ENCODE results near the gene ZEB2.

Gene ZEB2

GRCh38 chr2:144528108-144528507 lies 8.2 kb upstream of the ZEB2 start:
- Histone ChIP-seq H3K27ac (ENCODE audit: low read depth, low read length) (no peak overlapping the region), H3K27me3 (ENCODE audit: control insufficient read depth in 1 of 2, insufficient read depth in 2 of 2, low read length in 2 of 2) (no peaks in the 10 kb centered on the region), H3K9me3 (ENCODE audit: low read length) (no peaks in the 10 kb centered on the region), H3K36me3 (ENCODE audit: insufficient read depth, low read length) (no peaks in the 10 kb centered on the region), H3K9ac (ENCODE audit: low read length) (no peak overlapping the region), H3K4me1 (ENCODE audit: insufficient read depth, low read length) (no peaks in the 10 kb centered on the region), H3K4me3 (ENCODE audit: low read depth in 1 of 2, low read length in 2 of 2) (no peak overlapping the region)

- Histone ChIP-seq H3K27me3 (ENCODE audit: control insufficient read depth in 1 of 2, insufficient read depth in 2 of 2, low read length in 2 of 2) (peaks cover 6 to 9% of the 10 kb centered on the region in 2 donors), H3K9ac (ENCODE audit: low read length) (no peak overlapping the region), H3K36me3 (ENCODE audit: insufficient read depth, low read length) (no peaks in the 10 kb centered on the region), H3K4me3 (ENCODE audit: low read depth in 1 of 2, low read length in 2 of 2) (no peak overlapping the region), H3K9me3 (ENCODE audit: low read length) (no peaks in the 10 kb centered on the region), H3K4me1 (ENCODE audit: insufficient read depth, low read length) (no peaks in the 10 kb centered on the region), H3K27ac (ENCODE audit: low read depth, low read length) (no peak overlapping the region)
Measured at GRCh38 chr2:144526831-144527230, 6.9 kb upstream of the ZEB2 start.

GRCh38 chr2:144524118-144525009 lies 4.4 kb upstream of the ZEB2 start:
- no peaks in the 10 kb centered on the region for H3K4me1 ChIP-seq (ENCODE audit: insufficient read depth, low read length)
- peak overlapping the region; percentile 47 to 58 for H3K4me3 ChIP-seq (ENCODE audit: low read depth in 1 of 2, low read length in 2 of 2)
- no peaks in the 10 kb centered on the region for H3K36me3 ChIP-seq (ENCODE audit: insufficient read depth, low read length)
- no peaks in the 10 kb centered on the region for H3K9me3 ChIP-seq (ENCODE audit: low read length)
- H3K9ac ChIP-seq (ENCODE audit: low read length): no peak overlapping the region
- H3K27ac ChIP-seq (ENCODE audit: low read depth, low read length): peak overlapping the region; percentile 7
- H3K27me3 ChIP-seq (ENCODE audit: control insufficient read depth in 1 of 2, insufficient read depth in 2 of 2, low read length in 2 of 2): peaks cover 17 to 18% of the 10 kb centered on the region in 2 donors

GRCh38 chr2:144523596-144524117 lies 3.7 kb upstream of the ZEB2 start:
- peak overlapping the region; percentile 61 for H3K27ac ChIP-seq (ENCODE audit: low read depth, low read length)
- H3K9ac ChIP-seq (ENCODE audit: low read length): no peak overlapping the region
- no peaks in the 10 kb centered on the region for H3K9me3 ChIP-seq (ENCODE audit: low read length)
- peak overlapping the region; percentile 47 to 58 for H3K4me3 ChIP-seq (ENCODE audit: low read depth in 1 of 2, low read length in 2 of 2)
- peaks cover 24 to 26% of the 10 kb centered on the region in 2 donors for H3K27me3 ChIP-seq (ENCODE audit: control insufficient read depth in 1 of 2, insufficient read depth in 2 of 2, low read length in 2 of 2)
- H3K36me3 ChIP-seq (ENCODE audit: insufficient read depth, low read length): no peaks in the 10 kb centered on the region
- no peaks in the 10 kb centered on the region for H3K4me1 ChIP-seq (ENCODE audit: insufficient read depth, low read length)

GRCh38 chr2:144522897-144523595 lies 3.1 kb upstream of the ZEB2 start:
- peak overlapping the region; percentile 41 for H3K9ac ChIP-seq (ENCODE audit: low read length)
- peaks cover 3% of the 10 kb centered on the region for H3K4me1 ChIP-seq (ENCODE audit: insufficient read depth, low read length)
- H3K36me3 ChIP-seq (ENCODE audit: insufficient read depth, low read length): no peaks in the 10 kb centered on the region
- H3K4me3 ChIP-seq (ENCODE audit: low read depth in 1 of 2, low read length in 2 of 2): peak overlapping the region; percentile 47 to 58
- H3K27ac ChIP-seq (ENCODE audit: low read depth, low read length): peak overlapping the region; percentile 61
- H3K9me3 ChIP-seq (ENCODE audit: low read length): no peaks in the 10 kb centered on the region
- peaks cover 30 to 32% of the 10 kb centered on the region in 2 donors for H3K27me3 ChIP-seq (ENCODE audit: control insufficient read depth in 1 of 2, insufficient read depth in 2 of 2, low read length in 2 of 2)

GRCh38 chr2:144522176-144522896 lies 2.4 kb upstream of the ZEB2 start:
- H3K27ac ChIP-seq (ENCODE audit: low read depth, low read length): peak overlapping the region; percentile 41
- peaks cover 36 to 37% of the 10 kb centered on the region in 2 donors for H3K27me3 ChIP-seq (ENCODE audit: control insufficient read depth in 1 of 2, insufficient read depth in 2 of 2, low read length in 2 of 2)
- peaks cover 8% of the 10 kb centered on the region for H3K4me1 ChIP-seq (ENCODE audit: insufficient read depth, low read length)

GRCh38 chr2:144521686-144522085 lies 1.8 kb upstream of the ZEB2 start:
- Histone ChIP-seq H3K36me3 (ENCODE audit: insufficient read depth, low read length) (no peaks in the 10 kb centered on the region), H3K4me3 (ENCODE audit: low read depth in 1 of 2, low read length in 2 of 2) (no peak overlapping the region), H3K9ac (ENCODE audit: low read length) (no peak overlapping the region), H3K4me1 (ENCODE audit: insufficient read depth, low read length) (peaks cover 8% of the 10 kb centered on the region), H3K27ac (ENCODE audit: low read depth, low read length) (no peak overlapping the region), H3K9me3 (ENCODE audit: low read length) (no peaks in the 10 kb centered on the region), H3K27me3 (ENCODE audit: control insufficient read depth in 1 of 2, insufficient read depth in 2 of 2, low read length in 2 of 2) (peaks cover 36 to 39% of the 10 kb centered on the region in 2 donors)

More at GRCh38 chr2:144522176-144522896, 2.4 kb upstream of the ZEB2 start:
- Histone ChIP-seq H3K9ac (ENCODE audit: low read length) (peak overlapping the region; percentile 41), H3K36me3 (ENCODE audit: insufficient read depth, low read length) (no peaks in the 10 kb centered on the region), H3K9me3 (ENCODE audit: low read length) (no peaks in the 10 kb centered on the region), H3K4me3 (ENCODE audit: low read depth in 1 of 2, low read length in 2 of 2) (peak overlapping the region in 1 of 2 donors; percentile 58)

GRCh38 chr2:144520756-144521487 lies 1.0 kb upstream of the ZEB2 start:
- H3K36me3 ChIP-seq (ENCODE audit: insufficient read depth, low read length): no peaks in the 10 kb centered on the region
- peaks cover 36 to 40% of the 10 kb centered on the region in 2 donors for H3K27me3 ChIP-seq (ENCODE audit: control insufficient read depth in 1 of 2, insufficient read depth in 2 of 2, low read length in 2 of 2)
- no peaks in the 10 kb centered on the region for H3K9me3 ChIP-seq (ENCODE audit: low read length)
- H3K9ac ChIP-seq (ENCODE audit: low read length): no peak overlapping the region
- no peak overlapping the region for H3K4me3 ChIP-seq (ENCODE audit: low read depth in 1 of 2, low read length in 2 of 2)
- H3K4me1 ChIP-seq (ENCODE audit: insufficient read depth, low read length): peaks cover 8% of the 10 kb centered on the region
- H3K27ac ChIP-seq (ENCODE audit: low read depth, low read length): no peak overlapping the region

GRCh38 chr2:144519597-144519933 lies 354 bp downstream of the ZEB2 start:
- Histone ChIP-seq H3K9me3 (ENCODE audit: low read length) (no peaks in the 10 kb centered on the region), H3K27me3 (ENCODE audit: control insufficient read depth in 1 of 2, insufficient read depth in 2 of 2, low read length in 2 of 2) (peaks cover 42 to 53% of the 10 kb centered on the region in 2 donors), H3K36me3 (ENCODE audit: insufficient read depth, low read length) (no peaks in the 10 kb centered on the region), H3K9ac (ENCODE audit: low read length) (peak overlapping the region; percentile 66), H3K4me3 (ENCODE audit: low read depth in 1 of 2, low read length in 2 of 2) (peak overlapping the region; percentile 58 to 80), H3K27ac (ENCODE audit: low read depth, low read length) (peak overlapping the region; percentile 72), H3K4me1 (ENCODE audit: insufficient read depth, low read length) (peaks cover 8% of the 10 kb centered on the region)

- peak overlapping the region; percentile 58 to 80 for H3K4me3 ChIP-seq (ENCODE audit: low read depth in 1 of 2, low read length in 2 of 2)
- no peaks in the 10 kb centered on the region for H3K36me3 ChIP-seq (ENCODE audit: insufficient read depth, low read length)
- no peaks in the 10 kb centered on the region for H3K9me3 ChIP-seq (ENCODE audit: low read length)
- H3K9ac ChIP-seq (ENCODE audit: low read length): peak overlapping the region; percentile 66
- peak overlapping the region; percentile 72 for H3K27ac ChIP-seq (ENCODE audit: low read depth, low read length)
- peaks cover 8% of the 10 kb centered on the region for H3K4me1 ChIP-seq (ENCODE audit: insufficient read depth, low read length)
- H3K27me3 ChIP-seq (ENCODE audit: control insufficient read depth in 1 of 2, insufficient read depth in 2 of 2, low read length in 2 of 2): peaks cover 42 to 53% of the 10 kb centered on the region in 2 donors
Measured at GRCh38 chr2:144518748-144519596, 947 bp downstream of the ZEB2 start.

All from muscle layer of colon (tissue), 2 donors.